Panc1 (cell line): Measurements from ENCODE around the gene OTOG.

Experiments
- CTCF ChIP-seq: fragments of 450-650 bp; IDR thresholded peaks from 2 replicates; pipeline ENCODE4 v1.5.1; 2017; ENCODE audit warnings: mild to moderate bottlenecking
- POLR2AphosphoS5 ChIP-seq: IDR thresholded peaks from 2 replicates; pipeline ENCODE4 v1.6.1; 2012; ENCODE audit warnings: mild to moderate bottlenecking, low read depth, low read length, moderate library complexity
- REST ChIP-seq, 2 experiments: IDR thresholded peaks; 2 replicates each; pipeline ENCODE4 v1.6.1; 2011 to 2012; ENCODE audit warnings: low read depth in 2 of 2, control low read depth in 1 of 2, low read length in 1 of 2, mild to moderate bottlenecking in 1 of 2, moderate library complexity in 1 of 2; ENCODE audit not compliant: insufficient read depth in 1 of 2
- SIN3A ChIP-seq: IDR thresholded peaks from 2 replicates; pipeline ENCODE4 v1.6.1; 2012; ENCODE audit warnings: low read depth, mild to moderate bottlenecking, low read length, moderate library complexity, borderline replicate concordance; ENCODE audit not compliant: insufficient read depth
- TCF7L2 ChIP-seq: IDR thresholded peaks from 2 replicates; pipeline ENCODE4 v1.6.1; 2011; ENCODE audit warnings: mild to moderate bottlenecking, low read depth, low read length, inconsistent platforms

- TF ChIP-seq CTCF = no peak
- no peak for TF ChIP-seq SIN3A
- no peak for TF ChIP-seq REST (IDR thresholded peaks at IDR 0.05; ENCODE audit: insufficient read depth in 1 of 2, low read depth in 2 of 2, low read length in 1 of 2)
- TF ChIP-seq POLR2AphosphoS5 = no peak
- TF ChIP-seq TCF7L2 = no peak
These were observed 36.4 kb upstream of the OTOG start for GRCh38 chr11:17510507-17511206.
